A549 (cell line): ENCODE data around the gene PARD3B.

Experiments used
- BHLHE40 ChIP-seq: IDR thresholded peaks from 2 replicates; pipeline ENCODE4 v1.6.1; 2012; ENCODE audit warnings: low read depth, low read length, inconsistent platforms
- HDAC2 ChIP-seq: fragments of 200-600 bp; sonication (generic); IDR thresholded peaks from 2 replicates; pipeline ENCODE4 v1.6.1; 2016
- JUNB ChIP-seq: fragments of >200 bp; sonication (Bioruptor Twin); formaldehyde crosslinking; IDR thresholded peaks from 2 replicates; pipeline ENCODE4 v1.6.1; 2016
- POLR2A ChIP-seq: IDR thresholded peaks from 2 replicates; pipeline ENCODE4 v1.6.1; 2012; ENCODE audit warnings: mild to moderate bottlenecking, low read length
- TP53 ChIP-seq: fragments of 250-450 bp; sonication (Bioruptor Pico); IDR thresholded peaks from 2 replicates; pipeline ENCODE4 v1.5.0; 2021; ENCODE audit warnings: mild to moderate bottlenecking, moderate library complexity
- TF ChIP-seq, protein P1 (sequence below): fragments of >200 bp; sonication (Bioruptor Twin); formaldehyde crosslinking; IDR thresholded peaks from 3 replicates; pipeline ENCODE4 v1.5.1; 2016
- TF ChIP-seq, protein P2 (sequence below): fragments of 250-450 bp; sonication (Bioruptor Pico); IDR thresholded peaks from 2 replicates; pipeline ENCODE4 v1.5.0; 2021; ENCODE audit warnings: mild to moderate bottlenecking, moderate library complexity, borderline replicate concordance
- TF ChIP-seq, protein P3 (sequence below): IDR thresholded peaks from 2 replicates; pipeline ENCODE4 v1.6.1; 2012

DNA sequence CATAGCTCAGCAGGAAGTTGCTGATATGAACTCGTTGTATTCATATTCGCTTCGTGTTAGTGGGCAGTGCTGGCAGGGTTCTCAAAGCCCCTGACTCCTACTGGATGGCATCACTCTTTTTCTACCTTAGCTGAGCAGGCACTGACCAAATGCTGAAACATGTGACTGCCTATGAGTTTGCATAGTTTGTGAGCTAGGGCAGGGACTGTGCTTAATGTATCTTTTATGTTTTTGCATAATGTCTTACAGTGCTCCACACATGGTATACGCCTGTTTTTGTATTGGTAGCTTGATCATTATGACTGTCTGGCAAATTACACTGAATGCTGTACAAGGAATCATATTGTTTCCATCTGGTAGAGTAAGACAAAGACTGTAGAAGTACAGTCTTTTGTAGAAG lies 305.3 kb downstream of the PARD3B start:
- TF ChIP-seq, protein P1, sequence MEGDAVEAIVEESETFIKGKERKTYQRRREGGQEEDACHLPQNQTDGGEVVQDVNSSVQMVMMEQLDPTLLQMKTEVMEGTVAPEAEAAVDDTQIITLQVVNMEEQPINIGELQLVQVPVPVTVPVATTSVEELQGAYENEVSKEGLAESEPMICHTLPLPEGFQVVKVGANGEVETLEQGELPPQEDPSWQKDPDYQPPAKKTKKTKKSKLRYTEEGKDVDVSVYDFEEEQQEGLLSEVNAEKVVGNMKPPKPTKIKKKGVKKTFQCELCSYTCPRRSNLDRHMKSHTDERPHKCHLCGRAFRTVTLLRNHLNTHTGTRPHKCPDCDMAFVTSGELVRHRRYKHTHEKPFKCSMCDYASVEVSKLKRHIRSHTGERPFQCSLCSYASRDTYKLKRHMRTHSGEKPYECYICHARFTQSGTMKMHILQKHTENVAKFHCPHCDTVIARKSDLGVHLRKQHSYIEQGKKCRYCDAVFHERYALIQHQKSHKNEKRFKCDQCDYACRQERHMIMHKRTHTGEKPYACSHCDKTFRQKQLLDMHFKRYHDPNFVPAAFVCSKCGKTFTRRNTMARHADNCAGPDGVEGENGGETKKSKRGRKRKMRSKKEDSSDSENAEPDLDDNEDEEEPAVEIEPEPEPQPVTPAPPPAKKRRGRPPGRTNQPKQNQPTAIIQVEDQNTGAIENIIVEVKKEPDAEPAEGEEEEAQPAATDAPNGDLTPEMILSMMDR, result no peak
- TF ChIP-seq TP53 (no peak), JUNB (no peak), POLR2A (no peak), HDAC2 (no peak), BHLHE40 (no peak)
- TF ChIP-seq, protein P2, sequence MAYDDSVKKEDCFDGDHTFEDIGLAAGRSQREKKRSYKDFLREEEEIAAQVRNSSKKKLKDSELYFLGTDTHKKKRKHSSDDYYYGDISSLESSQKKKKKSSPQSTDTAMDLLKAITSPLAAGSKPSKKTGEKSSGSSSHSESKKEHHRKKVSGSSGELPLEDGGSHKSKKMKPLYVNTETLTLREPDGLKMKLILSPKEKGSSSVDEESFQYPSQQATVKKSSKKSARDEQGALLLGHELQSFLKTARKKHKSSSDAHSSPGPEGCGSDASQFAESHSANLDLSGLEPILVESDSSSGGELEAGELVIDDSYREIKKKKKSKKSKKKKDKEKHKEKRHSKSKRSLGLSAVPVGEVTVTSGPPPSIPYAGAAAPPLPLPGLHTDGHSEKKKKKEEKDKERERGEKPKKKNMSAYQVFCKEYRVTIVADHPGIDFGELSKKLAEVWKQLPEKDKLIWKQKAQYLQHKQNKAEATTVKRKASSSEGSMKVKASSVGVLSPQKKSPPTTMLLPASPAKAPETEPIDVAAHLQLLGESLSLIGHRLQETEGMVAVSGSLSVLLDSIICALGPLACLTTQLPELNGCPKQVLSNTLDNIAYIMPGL (CRISPR knock-in tag), result no peak
- TF ChIP-seq, protein P3, sequence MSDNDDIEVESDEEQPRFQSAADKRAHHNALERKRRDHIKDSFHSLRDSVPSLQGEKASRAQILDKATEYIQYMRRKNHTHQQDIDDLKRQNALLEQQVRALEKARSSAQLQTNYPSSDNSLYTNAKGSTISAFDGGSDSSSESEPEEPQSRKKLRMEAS, result no peak
